Stimulated activated naive CD8-positive, alpha-beta T cell treated with anti-CD3 and anti-CD28 coated beads, Interleukin-15, Interleukin-2, amounts not matched to agents 100 U/mL and 50 U/mL, for 24 hours (primary cell): Measurements from ENCODE around the gene CDPF1.
"Not testable (repeated sequence)": the region's sequence is repeated elsewhere in the genome, so short reads cannot be mapped to it uniquely, and the experiment has no call there.

Source experiments
- ATAC-seq: fragments of 150-1000 bp; cut with Tn5 transposase; one replicate; pipeline ENCODE4 v1.10.0; 2021
- DNase-seq: peaks from one replicate; pipeline ENCODE4 v3.0.0; 2021

The CDPF1 gene

DNA sequence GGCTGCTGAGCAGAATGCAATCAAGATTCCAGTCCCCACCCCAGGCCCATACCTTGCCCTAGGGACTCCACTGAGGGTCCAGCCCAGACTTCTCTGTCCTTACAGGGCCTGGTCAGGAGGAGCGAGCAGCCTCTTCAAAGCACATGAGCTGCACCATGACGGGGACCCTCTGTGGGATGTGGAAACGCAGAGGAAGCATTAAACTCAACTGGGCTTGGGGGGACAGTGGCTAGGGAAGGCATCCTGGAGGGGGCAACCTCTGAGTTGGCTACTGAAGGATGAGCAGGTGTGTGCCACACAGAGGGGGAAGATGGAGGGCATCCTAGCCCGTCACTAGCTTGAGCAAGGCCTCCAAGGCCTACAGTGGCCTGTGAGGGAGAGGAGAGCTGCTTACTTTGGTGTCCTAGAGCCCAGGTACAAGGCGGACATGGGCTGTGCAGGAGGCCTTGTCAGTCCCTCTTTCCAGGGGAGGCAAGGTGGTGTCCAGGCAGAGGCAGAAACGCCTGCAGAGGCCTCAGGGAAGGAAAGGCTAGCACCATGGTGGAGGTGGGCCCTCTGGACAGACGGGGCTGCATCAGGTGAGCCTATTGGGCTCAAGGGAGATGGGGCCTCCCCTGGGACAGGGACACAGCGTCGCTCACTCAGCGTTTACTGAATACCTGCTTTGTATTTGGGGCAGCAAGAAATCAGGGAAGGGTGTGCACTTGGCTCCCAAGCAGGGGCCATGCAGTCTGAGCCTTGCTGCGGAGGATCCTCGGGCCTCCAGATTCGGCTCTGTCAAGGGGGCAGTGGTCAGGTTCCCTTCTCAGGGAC, 32.0 kb upstream of the CDPF1 start:
- DNase-seq, result no peak
- ATAC-seq, result no peak

GRCh38 chr22:46280999-46281623, 31.0 kb upstream of the CDPF1 start:
- ATAC-seq (peak; percentile 16), DNase-seq (no peak)

DNA sequence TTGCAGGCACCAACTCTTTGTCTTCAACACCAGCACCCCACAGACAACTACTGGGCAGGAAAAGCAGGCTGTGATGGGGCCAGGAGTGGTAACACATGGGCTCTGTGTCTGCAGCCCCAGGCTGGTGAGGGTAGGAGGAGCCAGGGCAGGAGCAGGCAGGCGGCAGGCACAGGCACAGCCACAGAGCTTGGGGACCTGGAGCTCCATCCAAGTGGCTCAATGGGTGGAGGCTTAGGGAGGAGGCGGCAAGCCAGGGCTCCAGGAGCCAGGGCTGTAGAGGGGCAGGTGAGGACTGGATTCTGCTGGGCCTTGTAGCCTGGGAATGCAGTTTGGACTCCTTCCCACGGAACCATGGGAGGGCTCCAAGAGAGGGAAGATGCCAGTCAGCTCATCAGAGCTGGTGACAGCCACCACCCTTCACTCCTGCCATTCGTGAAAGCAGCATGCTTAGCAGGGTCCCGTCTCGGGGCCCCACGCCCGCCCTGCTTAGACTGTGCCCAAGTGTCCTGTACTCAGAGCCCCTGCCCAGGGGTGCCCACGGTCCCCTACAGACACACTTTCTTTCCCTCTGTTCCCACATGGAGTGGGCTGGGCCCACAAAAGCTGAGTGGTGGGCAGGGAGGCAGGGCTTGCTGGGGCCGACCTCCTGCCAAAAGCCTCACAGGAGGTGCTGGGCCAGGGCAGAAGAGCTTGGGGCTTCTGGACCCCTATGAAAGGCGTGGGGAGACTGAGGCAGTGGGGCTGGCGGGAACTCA, 30.1 kb upstream of the CDPF1 start:
- no peak for ATAC-seq

DNA sequence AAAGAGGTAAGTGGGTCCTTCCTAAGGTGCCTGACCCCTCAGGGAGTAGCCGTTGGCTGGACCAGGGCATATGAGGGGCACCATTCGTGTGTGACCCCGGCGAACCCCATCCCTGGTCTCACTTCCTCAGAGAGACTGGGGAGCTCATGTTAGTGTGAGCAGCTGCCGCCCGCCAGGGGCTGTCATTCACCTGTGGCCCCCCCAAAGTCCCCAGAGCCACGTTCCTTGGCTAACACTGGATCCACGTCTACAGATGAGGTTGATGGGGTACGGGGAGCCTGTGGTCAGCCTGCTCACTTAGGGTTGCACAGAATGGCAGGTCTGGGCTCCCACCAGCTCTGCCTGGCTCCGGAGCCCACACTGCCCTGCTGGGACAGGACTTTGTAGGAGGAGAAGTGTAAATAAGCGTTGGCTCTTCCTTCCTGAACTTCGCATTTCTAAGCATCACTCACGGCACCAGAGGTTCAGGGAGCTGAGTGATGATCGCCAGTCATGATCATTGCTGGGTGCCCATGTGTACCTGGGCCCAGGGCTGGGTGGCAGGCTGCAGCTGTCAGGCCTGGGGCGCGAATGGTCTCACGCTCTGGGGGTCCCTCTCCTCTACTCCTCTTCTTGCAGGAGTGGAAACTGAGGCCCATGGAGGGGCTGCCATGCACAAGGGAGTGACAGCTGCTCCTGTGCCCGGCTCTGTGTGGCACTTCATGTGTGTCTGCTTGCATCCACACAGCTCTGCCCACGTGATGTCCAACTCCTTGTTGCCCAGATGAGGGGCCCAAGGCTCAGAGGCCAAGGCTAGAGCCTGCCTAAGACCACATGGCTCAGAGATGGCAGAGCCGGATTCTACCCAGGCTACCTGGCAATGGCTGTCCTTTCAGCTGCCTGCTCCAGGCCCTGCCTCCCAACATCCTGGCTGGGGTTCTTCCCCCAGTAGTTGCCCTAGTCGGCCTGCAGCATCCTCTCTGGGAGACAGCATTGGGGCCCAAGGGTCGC, 28.9 kb upstream of the CDPF1 start:
- ATAC-seq, result no peak
- DNase-seq, result no peak

More for the DNA sequence above, 30.1 kb upstream of the CDPF1 start:
- no peak for DNase-seq

GRCh38 chr22:46276563-46276962, 26.5 kb upstream of the CDPF1 start:
- DNase-seq, result no peak

DNA sequence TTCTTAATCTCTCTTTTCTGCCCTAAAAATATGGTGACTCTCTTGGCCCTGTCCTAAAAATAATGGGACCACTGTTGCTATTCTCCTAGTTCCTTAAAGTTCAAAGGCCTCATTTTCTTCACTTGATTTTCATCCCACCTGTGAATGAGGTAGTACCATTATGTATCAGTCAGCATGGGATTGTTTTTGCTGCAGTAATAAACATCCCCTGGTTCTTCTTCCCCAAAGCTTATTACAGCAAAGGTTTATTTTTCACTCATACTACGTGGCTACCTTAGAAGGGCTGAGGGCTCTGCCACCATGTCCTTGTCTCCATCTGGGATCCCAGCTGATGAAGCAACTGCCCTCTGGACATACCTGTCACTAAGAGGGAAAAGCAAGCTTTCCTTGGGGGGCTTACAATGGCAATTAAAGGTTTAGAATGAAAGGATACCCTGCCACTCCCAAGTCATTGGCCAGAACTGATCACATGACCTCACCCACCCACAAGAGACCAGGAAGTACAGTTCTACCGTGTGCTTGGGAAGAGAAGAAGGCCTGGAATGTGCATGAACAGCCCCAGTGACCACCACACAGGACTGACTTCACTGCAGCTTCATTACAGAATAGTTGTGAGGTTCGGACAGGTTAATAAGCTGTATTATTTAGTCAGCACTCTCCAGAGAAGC, 25.5 kb upstream of the CDPF1 start:
- DNase-seq (no peak), ATAC-seq (no peak)

More at GRCh38 chr22:46276563-46276962, 26.5 kb upstream of the CDPF1 start:
- ATAC-seq, result no peak

DNA sequence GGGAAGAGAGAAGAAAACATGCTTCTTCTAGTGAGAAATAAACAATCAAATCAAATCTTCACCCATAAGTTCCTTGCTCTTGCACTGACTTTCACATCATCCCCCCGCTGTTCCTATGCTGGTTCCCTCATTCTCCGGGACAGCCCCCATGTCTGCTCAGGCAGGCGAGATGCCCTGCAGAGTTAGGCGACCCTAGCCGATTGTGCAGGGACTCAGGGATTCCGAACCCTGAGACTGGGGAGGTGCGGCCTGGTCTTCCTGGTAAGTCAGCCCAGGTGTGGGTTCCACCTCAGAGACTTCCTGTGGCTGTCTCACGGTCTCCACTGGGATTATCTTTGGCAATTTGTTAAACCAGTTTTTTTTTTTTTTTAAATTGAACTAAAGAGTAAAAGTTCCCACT, 24.3 kb upstream of the CDPF1 start:
- ATAC-seq (no peak), DNase-seq (no peak)

GRCh38 chr22:46273432-46274148, 23.5 kb upstream of the CDPF1 start:
- DNase-seq, result no peak
- ATAC-seq, result no peak

GRCh38 chr22:46272762-46273431, 22.8 kb upstream of the CDPF1 start:
- DNase-seq (no peak), ATAC-seq (no peak)

GRCh38 chr22:46272196-46272595, 22.1 kb upstream of the CDPF1 start:
- DNase-seq, result no peak
- ATAC-seq, result no peak

DNA sequence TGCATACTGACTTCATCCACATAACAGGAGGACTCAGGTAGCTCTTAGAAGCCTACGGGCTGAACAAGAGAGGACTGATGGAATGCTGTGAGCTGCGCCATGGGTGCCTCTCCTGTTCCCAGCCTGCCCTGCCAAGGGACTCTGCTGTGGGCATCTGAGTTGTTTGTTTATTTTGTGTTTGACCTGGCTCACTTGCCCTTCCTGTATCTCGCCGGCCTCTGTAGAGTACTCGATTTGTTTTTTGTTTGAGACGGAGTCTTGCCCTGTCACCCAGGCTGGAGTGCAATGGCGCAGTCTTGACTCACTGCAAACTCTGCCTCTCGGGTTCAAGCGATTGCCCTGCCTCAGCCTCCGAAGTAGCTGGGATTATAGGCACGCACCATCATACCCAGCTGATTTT, 19.5 kb upstream of the CDPF1 start:
- ATAC-seq, result no peak
- DNase-seq, result no peak

DNA sequence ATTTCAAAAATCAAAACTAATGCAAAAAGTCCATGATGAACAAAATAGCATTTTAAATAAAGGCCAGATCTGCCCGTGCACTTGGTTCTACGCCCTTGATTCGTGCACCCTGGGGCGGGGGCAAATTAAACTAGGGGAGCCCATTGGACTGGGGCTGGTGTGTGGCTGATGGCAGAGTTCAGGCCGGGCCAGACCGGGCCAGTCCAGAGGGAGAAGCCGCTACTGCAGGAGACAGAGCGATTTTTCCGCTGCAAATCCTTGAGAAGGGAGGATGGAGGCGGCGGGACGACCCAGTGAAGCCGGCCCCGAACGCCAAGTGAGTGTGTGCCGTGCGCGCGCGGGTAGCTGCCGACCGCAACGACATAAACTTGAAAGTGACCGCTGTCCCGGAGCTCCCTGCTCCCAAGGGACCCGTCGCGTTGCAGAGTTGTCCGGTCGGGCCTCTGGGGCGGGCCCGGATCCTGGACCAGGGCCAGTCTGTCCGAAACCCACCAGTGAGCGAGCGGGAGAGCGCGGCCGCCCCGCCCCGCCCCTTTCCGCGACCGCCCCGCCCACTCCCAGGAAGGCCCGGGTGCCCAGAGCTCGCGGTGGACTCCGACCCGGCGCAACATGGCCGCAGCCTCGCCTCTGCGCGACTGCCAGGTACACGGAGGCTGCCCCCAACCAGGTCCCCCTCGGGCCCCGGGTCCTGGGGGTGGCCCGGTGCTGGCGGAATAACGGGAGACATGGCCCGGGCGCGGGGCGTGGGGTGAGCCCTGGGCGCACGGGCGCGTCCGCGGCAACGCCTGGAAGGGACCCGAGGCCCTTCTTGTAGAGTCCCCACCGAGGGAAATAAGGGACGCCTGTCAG, 17.6 kb upstream of the CDPF1 start, which contains the start of gene TTC38:
TTC38 (plus strand) TSS at position 578 of the 849 bp plus-strand sequence; CDS start at position 610, 32 bp downstream.
- DNase-seq, result peak; percentile 65
- peak; percentile 79 for ATAC-seq

GRCh38 chr22:46265627-46266026, 15.5 kb upstream of the CDPF1 start:
- DNase-seq, ATAC-seq: not testable (repeated sequence)

DNA sequence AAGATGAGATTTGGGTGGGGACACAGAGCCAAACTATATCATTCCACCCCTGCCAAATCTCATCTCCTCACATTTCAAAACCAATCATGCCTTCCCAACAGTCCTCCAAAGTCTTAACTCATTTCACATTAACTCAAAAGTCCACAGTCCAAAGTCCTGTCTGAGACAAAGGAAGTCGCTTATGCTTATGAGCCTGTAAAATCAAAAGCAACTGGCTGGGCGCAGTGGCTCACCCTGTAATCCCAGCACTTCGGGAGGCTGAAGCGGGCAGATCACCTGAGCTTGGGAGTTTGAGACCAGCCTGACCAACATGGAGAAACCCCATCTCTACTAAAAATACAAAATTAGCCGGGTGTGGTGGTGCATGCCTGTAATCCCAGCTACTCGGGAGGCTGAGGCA, 14.4 kb upstream of the CDPF1 start:
- DNase-seq, ATAC-seq: not testable (repeated sequence)

- DNase-seq, result no peak
Observed at GRCh38 chr22:46263216-46263590, 13.1 kb upstream of the CDPF1 start, which contains the start of gene PKDREJ. Gene PKDREJ, minus strand, starts transcription at chr22:46263343. Its CDS starts 21 bp downstream, at chr22:46263322.

DNA sequence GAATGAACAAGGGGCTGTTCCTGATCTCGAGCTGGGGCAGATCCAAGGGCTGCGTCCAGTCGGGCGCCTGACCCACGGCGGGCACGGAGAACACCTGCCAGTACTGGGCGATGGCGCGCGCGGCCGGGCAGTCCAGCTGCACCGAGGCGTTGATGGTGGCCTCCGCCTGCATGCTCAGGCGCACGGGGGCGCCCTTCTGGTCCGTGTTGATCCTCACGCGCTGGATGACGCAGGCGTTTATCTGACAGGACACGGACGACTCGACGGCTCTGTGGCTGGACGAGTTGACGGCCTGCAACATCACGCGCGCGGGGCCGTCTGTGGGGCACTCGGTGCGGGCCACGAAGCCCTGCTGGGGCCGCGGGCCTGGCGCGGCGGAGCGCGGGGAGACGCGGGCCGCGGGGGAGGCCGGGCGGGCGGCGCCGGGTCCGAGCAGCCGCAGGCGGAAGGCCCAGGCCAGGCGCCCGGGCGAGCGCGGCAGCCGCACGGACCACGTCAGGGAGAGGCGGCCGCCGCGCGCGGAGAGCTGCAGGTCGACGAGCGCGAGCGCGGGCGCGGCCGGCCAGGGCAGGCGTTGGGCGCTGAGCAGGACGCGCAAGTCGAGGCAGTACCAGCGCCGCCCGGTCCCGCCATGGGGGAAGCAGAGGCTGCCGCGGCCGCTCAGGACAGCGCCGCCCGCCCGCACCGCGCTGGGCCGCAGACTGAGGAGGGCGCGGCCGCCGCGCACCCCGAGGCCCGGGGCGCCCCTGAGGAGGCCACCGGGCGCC, 12.5 kb upstream of the CDPF1 start:
- ATAC-seq, result peak; percentile 59
- peak; percentile 52 for DNase-seq

More at GRCh38 chr22:46263216-46263590, 13.1 kb upstream of the CDPF1 start, which contains the start of gene PKDREJ:
- ATAC-seq, result no peak

- DNase-seq (no peak), ATAC-seq (no peak)
Observed at GRCh38 chr22:46260038-46260437, 9.9 kb upstream of the CDPF1 start.

GRCh38 chr22:46259374-46259773, 9.3 kb upstream of the CDPF1 start:
- ATAC-seq, result no peak

More at GRCh38 chr22:46259374-46259773, 9.3 kb upstream of the CDPF1 start:
- DNase-seq, result no peak
